Measurements from ENCODE around the gene LMOD3. TPM values are rescaled to one million over a fixed set of nuclear protein-coding genes. Genes with fewer than 3 reads are reported as not detected.

Gene LMOD3
- total RNA-seq, 1 donor from 2014 or later = not detected

GRCh38 chr3:69063636-69064035 is 58.8 kb downstream of the LMOD3 start:
- DNase-seq (ENCODE audit: low read depth, low spot score) = no peak

- DNase-seq (ENCODE audit: low read depth, low spot score) = no peak
Observed at GRCh38 chr3:69059688-69060087, 62.7 kb downstream of the LMOD3 start.

- no peak for DNase-seq (ENCODE audit: low read depth, low spot score)
Observed at GRCh38 chr3:69058947-69059224, 63.5 kb downstream of the LMOD3 start.

- no peak for DNase-seq (ENCODE audit: low read depth, low spot score)
Observed at GRCh38 chr3:69058180-69058946, 64.0 kb downstream of the LMOD3 start.

Other genes starting within 250 kb of the LMOD3 start
- gene TAFA4, start 190.0 kb downstream of the LMOD3 start, total RNA-seq = not detected in 2 replicates
- 122 and 125 TPM in 2 replicates for gene EOGT, start 108.9 kb downstream of the LMOD3 start, total RNA-seq
- gene TMF1, start 70.3 kb downstream of the LMOD3 start, total RNA-seq = 32.2 and 36.5 TPM in 2 replicates
- gene UBA3, start 42.2 kb downstream of the LMOD3 start, total RNA-seq = 79.4 and 83.5 TPM in 2 replicates
- gene ARL6IP5, start 37.7 kb downstream of the LMOD3 start, total RNA-seq = 121 and 142 TPM in 2 replicates